Activated T-cell treated with anti-CD3 and anti-CD28 coated beads, Interleukin-2, amount 50 U/mL, for 24 hours (primary cell): ENCODE data around the gene TMEM63B.
"Not testable (repeated sequence)": the region's sequence is repeated elsewhere in the genome, so short reads cannot be mapped to it uniquely, and the experiment has no call there.

ENCODE experiments used
- DNase-seq: peaks from one replicate; pipeline ENCODE4 v3.0.0-alpha.2; 2020
- H3K27ac Mint-ChIP-seq: 2 replicates; pipeline ENCODE4 v1.8.0; 2020; ENCODE audit warnings: mild to moderate bottlenecking, mixed read lengths
- H3K27me3 Mint-ChIP-seq: 2 replicates; pipeline ENCODE4 v1.8.0; 2020; ENCODE audit warnings: mixed read lengths
- H3K36me3 Mint-ChIP-seq: 2 replicates; pipeline ENCODE4 v1.8.0; 2020; ENCODE audit warnings: low read depth, mixed read lengths
- H3K4me1 Mint-ChIP-seq: 2 replicates; pipeline ENCODE4 v1.8.0; 2020; ENCODE audit warnings: low read depth, mixed read lengths
- H3K4me3 Mint-ChIP-seq: 2 replicates; pipeline ENCODE4 v1.8.0; 2020; ENCODE audit warnings: mild to moderate bottlenecking, moderate library complexity, mixed read lengths
- H3K9me3 Mint-ChIP-seq: 2 replicates; pipeline ENCODE4 v1.8.0; 2020; ENCODE audit warnings: mixed read lengths

The TMEM63B gene

DNA sequence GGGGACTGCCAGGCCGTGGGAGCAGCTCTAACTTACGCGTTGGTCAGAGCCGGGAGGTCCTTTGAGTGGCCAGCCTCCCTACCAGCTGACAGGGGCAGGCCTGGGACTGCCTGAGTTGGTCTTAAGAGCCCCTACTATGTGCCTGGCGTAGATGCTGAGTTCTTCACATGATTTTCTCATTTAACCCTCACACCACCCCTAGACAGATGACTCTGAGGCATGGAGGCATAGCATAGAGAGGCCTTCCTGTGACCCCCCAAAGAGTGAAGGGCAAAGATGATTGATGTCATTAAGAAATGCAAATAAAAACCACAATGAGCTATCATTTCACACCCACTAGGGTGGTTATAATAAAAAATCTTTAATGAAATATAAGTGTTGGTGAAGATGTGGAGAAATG lies 36.9 kb upstream of the TMEM63B start:
- H3K4me1 Mint-ChIP-seq: no peaks in the 10 kb centered on the region
- H3K9me3 Mint-ChIP-seq: no peaks in the 10 kb centered on the region
- DNase-seq: no peak
- H3K36me3 Mint-ChIP-seq: peaks cover 11% of the 10 kb centered on the region
- H3K4me3 Mint-ChIP-seq: no peak overlapping the region
- H3K27ac Mint-ChIP-seq: no peak overlapping the region
- no peaks in the 10 kb centered on the region for H3K27me3 Mint-ChIP-seq

DNA sequence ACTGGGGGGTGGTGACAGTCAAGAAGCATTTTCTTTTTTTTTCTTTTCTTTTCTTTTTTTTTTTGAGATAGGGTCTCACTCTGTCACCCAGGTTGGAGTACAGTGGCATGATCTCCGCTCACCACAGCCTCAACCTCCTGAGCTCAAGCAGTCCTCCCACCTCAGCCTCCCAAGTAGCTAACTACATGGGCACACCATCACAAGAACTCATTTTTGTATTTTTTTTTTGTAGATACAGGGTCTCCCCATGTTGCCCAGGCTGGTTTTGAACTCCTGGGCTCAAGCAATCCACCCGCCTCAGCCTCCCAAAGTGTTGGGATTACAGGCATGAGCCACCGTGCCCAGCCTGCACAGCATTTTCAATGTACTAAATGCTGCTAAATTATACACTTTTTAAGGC lies 36.0 kb upstream of the TMEM63B start:
- not testable (repeated sequence) for H3K4me1 Mint-ChIP-seq, H3K27ac Mint-ChIP-seq, H3K4me3 Mint-ChIP-seq, H3K9me3 Mint-ChIP-seq, H3K27me3 Mint-ChIP-seq, DNase-seq
- peaks cover 11% of the 10 kb centered on the region for H3K36me3 Mint-ChIP-seq

DNA sequence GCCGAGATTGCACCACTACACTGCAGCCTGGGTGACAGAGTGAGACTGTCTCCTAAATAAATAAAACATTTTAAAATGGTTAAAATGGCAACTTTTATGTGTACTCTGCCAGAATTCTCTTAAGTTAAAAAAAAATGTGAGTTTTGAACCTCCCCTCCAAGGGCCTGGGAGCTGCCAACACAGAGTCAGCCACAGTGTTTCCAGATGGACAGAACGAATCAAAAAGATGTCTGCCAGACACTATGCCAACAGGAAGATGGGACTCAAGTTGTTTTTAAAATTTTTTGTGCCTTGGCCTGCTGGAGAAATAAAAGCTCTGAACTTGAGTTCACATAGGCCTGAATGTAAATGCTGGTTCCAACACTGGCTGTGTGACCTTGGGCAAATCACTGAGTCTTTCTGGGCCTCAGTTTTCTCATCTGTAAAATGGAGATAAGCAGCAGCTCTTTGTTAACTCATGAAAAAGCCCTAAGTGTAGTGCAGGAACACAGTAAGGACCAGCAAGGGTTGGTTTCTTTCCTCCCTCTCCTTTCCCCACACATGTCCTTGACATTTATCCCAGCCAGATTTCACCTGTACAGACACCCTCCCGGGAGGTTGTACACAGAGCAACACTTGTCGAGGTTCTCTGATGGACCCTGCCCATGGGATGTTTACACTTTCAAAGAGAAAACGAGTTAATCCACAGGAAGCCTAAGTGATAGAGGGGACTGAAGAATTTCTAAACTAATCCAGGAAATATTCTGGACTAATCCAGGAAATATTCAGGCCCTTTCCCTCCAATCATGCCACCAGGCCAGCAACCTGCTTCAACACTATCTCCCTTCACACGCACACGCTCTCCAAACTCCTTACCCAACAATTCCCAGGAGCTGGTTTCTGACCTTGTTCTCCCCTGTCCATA lies 35.1 kb upstream of the TMEM63B start:
- H3K27ac Mint-ChIP-seq: no peak overlapping the region
- H3K36me3 Mint-ChIP-seq: peaks cover 12% of the 10 kb centered on the region
- H3K27me3 Mint-ChIP-seq: no peaks in the 10 kb centered on the region
- no peak for DNase-seq
- no peaks in the 10 kb centered on the region for H3K4me1 Mint-ChIP-seq
- no peak overlapping the region for H3K4me3 Mint-ChIP-seq
- no peaks in the 10 kb centered on the region for H3K9me3 Mint-ChIP-seq

DNA sequence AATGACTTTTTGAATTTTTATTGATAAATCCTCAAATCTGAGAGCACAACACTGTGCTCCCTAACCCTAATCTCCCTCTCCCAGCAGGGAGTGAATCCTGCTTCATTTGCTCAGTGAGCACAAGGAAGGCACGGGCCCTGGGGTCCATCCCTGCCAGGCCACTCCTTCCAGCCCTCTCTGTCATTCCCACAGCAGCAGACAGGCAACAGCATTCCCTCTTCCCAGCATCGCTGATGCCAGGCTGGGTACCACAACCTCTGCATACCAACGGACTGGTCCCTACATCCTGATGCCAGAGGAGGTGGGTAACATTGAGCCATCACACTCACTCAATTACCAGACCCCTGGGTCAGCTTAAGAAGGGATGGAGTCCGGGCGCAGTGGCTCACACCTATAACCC lies 34.3 kb upstream of the TMEM63B start:
- H3K9me3 Mint-ChIP-seq: no peaks in the 10 kb centered on the region
- H3K27ac Mint-ChIP-seq: peak overlapping the region; percentile 16
- no peak for DNase-seq
- peaks cover 12% of the 10 kb centered on the region for H3K36me3 Mint-ChIP-seq
- H3K4me1 Mint-ChIP-seq: no peaks in the 10 kb centered on the region
- no peak overlapping the region for H3K4me3 Mint-ChIP-seq
- H3K27me3 Mint-ChIP-seq: no peaks in the 10 kb centered on the region

DNA sequence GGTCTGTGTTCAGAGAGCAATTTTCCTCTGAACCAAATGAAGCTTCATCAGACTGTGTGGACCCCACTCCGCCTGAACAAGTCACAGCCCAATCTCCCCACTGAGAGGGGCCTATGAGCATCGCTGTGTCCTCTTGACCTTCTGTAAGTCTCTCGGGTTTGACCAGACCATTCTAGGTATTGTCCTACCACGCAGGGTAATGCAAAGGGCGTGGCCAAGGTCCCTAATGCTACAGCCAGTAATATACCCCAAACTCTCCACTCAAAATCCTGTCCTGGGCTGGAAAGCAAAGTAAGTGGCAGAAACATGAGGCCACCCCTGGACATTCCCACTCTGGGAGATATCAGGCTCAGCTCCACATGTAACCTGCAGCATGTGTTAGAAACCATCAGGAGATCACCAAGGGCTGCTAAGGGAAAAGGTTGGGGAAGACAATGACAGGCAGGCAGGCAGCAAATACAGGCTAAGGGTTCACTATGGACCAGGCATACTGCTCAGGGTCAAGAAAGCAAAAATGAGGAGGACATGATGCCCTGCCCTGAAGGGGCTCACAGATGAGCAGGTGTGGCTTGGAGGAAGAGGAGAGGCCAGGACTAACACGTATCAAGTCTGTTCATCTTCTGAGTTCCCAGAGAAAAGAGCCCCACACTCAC lies 33.5 kb upstream of the TMEM63B start:
- no peak for DNase-seq
- H3K27me3 Mint-ChIP-seq: no peaks in the 10 kb centered on the region
- H3K27ac Mint-ChIP-seq: no peak overlapping the region
- H3K4me3 Mint-ChIP-seq: no peak overlapping the region
- H3K4me1 Mint-ChIP-seq: no peaks in the 10 kb centered on the region
- H3K9me3 Mint-ChIP-seq: no peaks in the 10 kb centered on the region
- peaks cover 12% of the 10 kb centered on the region for H3K36me3 Mint-ChIP-seq

DNA sequence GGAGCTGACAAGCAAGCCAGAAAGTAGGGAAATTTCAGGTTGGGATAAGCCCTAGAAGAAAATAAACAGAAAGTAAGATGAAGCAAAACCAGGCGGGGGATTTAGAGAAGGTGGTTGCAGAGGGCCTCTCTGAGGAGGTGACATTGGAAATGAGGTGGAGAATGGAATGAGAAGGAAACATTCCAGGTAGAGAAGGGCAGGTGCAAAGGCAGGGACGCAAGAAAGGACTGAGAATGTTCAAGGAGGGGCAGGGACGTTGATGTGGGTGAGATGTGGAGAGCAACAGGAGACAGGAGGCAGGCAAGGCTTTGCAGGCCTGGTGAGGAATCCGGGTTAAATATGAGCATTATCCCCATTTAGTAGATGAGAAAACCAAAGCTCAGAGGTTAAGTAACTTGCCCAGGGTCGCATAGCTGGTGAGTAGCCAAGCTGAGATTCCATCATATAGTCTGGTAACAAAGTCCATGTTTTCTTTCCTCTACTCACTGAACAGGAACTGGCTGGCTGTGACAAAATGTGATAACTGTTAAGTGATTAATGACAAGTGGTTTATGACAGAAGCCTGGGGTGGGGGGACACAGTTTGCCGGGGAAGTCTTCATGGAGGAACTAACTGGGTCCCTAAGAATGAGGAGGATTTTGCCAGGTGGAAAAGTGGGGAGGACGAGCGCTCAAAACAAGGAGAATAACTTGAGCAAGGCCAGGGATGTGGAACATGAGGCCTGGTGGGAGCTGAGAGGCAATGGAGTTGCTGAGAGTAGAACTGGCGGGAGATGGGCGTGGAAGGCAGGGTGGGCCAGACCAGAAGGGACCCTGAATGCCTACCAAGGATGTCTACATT lies 32.7 kb upstream of the TMEM63B start:
- no peaks in the 10 kb centered on the region for H3K27me3 Mint-ChIP-seq
- no peak for DNase-seq
- no peak overlapping the region for H3K4me3 Mint-ChIP-seq
- H3K9me3 Mint-ChIP-seq: no peaks in the 10 kb centered on the region
- H3K36me3 Mint-ChIP-seq: peaks cover 17% of the 10 kb centered on the region
- H3K27ac Mint-ChIP-seq: no peak overlapping the region
- no peaks in the 10 kb centered on the region for H3K4me1 Mint-ChIP-seq

DNA sequence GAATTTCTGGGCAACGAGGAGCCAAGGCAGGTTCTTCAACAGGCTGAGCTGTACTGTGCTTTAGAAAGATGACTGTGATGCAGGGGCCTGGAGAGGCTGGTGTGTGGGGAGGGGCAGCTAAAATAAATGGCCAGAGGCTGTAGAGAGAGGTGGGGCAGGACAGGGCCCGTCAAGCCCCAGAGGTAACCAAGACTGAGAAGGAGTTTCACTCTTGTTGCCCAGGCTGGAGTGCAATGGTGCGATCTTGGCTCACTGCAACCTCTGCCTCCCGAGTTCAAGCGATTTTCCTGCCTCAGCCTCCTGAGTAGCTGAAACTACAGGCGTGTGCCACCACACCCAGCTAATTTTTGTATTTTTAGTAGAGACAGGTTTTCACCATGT lies 32.1 kb upstream of the TMEM63B start:
- not testable (repeated sequence) for H3K4me1 Mint-ChIP-seq, H3K27me3 Mint-ChIP-seq, H3K27ac Mint-ChIP-seq, DNase-seq, H3K9me3 Mint-ChIP-seq, H3K4me3 Mint-ChIP-seq
- peaks cover 22% of the 10 kb centered on the region for H3K36me3 Mint-ChIP-seq

DNA sequence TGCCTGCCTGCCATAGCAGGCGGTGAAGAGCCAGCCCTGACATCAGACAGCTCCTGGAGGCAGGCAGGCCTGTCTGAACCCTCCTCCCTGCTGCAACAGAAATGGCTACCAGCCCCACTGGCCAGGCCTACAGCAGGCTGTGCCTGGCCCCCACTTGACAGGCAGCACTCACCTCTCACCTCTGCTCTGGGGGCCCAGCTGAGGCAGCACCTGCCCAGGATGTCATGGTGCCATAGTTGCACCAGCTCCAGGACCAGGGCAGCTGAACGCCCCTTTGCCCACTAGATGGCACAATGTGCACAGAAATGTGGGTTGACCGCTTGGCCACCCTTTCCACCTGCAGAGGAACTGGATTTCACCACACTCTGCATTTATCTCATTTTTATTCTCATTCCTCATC lies 30.7 kb upstream of the TMEM63B start:
- Mint-ChIP-seq H3K4me3 (no peak overlapping the region), H3K36me3 (peaks cover 31% of the 10 kb centered on the region), H3K9me3 (no peaks in the 10 kb centered on the region), H3K27ac (peak overlapping the region; percentile 72), H3K27me3 (no peaks in the 10 kb centered on the region), H3K4me1 (no peaks in the 10 kb centered on the region)
- DNase-seq: peak; percentile 80

DNA sequence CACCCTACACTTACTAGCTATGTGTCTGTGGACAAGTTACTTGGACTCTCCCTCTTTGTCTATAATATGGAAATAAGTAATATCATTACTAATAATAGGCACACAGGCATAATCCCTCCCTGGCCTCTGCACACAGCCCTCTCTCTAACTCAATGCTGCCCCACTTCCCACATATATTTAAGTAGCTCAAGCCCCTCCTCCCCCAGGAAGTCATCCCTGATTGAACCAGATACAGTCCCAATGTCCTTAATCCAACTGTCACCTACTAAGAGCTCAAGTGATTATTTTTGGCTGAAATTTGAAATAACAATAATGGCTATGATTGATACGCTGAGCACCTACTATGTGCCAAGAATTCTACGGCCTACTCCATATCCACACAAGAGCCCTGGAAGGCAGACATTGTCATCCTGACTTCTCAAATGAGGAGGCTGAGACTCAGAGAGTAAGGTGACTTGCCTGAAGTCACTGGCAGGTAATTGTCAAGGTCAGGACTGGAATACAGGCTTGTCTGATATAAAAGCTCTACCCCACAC lies 29.5 kb upstream of the TMEM63B start:
- Mint-ChIP-seq H3K27ac (no peak overlapping the region), H3K4me1 (no peaks in the 10 kb centered on the region), H3K27me3 (no peaks in the 10 kb centered on the region), H3K9me3 (no peaks in the 10 kb centered on the region), H3K36me3 (peaks cover 32% of the 10 kb centered on the region), H3K4me3 (no peak overlapping the region)
- DNase-seq: no peak

DNA sequence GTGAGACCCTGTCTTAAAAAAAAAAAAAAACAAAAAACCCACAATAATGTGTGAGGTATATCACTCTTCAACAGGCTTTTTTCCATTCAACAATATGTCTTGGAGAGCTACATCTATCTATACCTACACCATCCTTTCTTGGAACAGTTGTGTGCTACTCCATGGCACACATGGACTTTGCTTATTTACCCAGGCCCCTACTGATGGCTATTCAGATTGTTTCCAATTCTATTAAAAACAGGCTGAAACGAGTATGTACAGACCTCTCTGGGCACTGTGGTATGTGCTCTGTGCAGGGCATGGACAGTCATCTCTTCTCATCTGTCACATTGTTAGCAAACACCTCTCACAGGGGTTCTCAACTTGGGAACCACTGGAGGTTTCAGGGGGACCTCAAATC lies 28.2 kb upstream of the TMEM63B start:
- no peaks in the 10 kb centered on the region for H3K27me3 Mint-ChIP-seq
- H3K4me3 Mint-ChIP-seq: no peak overlapping the region
- no peaks in the 10 kb centered on the region for H3K4me1 Mint-ChIP-seq
- no peak overlapping the region for H3K27ac Mint-ChIP-seq
- H3K36me3 Mint-ChIP-seq: peaks cover 44% of the 10 kb centered on the region
- no peak for DNase-seq
- no peaks in the 10 kb centered on the region for H3K9me3 Mint-ChIP-seq

DNA sequence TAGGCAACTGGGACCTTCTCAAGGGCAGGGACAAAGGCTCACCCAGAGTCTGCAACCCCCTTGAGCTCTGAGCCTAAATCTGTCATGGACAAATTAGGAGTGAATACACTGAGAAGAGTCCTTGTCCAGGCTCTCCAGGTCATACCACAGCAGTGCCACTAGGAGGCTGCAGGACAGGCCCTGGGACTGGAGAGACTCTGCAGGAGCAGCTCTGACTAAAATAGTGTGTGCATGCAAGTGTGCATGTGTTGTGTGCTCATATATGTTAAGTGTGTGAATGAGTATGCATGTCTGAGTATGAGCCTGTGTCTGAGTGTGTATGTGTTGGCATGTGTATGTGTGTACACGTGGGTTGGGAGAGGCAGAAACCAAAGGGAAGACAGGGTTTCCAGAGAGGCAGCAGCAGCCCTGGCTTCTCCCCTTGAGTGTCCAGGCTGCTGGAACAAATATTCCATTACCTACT lies 27.2 kb upstream of the TMEM63B start:
- Mint-ChIP-seq H3K27me3 (no peaks in the 10 kb centered on the region), H3K9me3 (no peaks in the 10 kb centered on the region), H3K36me3 (peaks cover 46% of the 10 kb centered on the region), H3K27ac (peak overlapping the region; percentile 8), H3K4me3 (no peak overlapping the region), H3K4me1 (no peaks in the 10 kb centered on the region)
- no peak for DNase-seq

DNA sequence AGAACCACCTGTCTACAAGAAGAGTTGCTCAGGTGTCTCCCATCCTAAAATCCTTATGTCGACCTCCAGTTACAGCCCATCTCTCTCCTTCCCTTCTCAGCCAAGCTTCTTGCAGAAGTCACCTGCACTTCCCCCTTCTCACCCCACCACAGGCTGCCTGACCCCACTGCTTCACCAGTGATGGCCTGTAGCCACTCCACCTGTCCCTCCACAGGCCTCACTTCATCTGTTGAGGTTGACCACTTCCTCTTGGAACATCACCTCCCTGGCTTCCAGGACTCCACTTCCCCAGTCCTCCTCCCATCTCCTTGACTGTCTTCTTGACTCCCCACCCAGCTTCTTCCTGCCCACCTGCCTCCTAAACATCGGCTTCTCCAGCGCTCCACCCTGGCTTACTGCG lies 25.5 kb upstream of the TMEM63B start:
- Mint-ChIP-seq H3K27ac (peak overlapping the region; percentile 29), H3K4me3 (no peak overlapping the region), H3K4me1 (no peaks in the 10 kb centered on the region), H3K36me3 (peaks cover 60% of the 10 kb centered on the region), H3K9me3 (no peaks in the 10 kb centered on the region), H3K27me3 (no peaks in the 10 kb centered on the region)
- no peak for DNase-seq

DNA sequence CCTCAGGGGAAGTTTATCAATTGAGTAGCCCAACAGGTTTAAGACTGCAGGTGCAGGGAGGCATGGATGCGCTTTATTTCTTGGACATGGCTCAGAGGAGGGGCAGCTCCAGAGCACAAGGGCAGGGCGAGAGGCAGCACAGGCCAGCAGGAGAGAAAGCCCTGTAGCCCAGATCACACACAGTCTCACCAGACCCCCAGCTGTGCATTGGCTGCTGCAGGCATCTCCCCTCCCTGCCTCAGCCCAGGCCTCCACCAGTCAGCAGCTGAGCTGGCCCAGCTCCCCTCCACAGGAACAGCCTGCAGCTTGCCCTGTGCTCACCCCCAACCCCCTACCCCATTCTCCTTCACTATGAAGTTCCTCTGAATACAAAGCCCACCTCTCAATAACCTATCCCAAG lies 24.8 kb upstream of the TMEM63B start:
- DNase-seq: no peak
- Mint-ChIP-seq H3K36me3 (peaks cover 64% of the 10 kb centered on the region), H3K27me3 (no peaks in the 10 kb centered on the region), H3K9me3 (no peaks in the 10 kb centered on the region), H3K4me3 (no peak overlapping the region), H3K4me1 (no peaks in the 10 kb centered on the region), H3K27ac (peak overlapping the region; percentile 29)

DNA sequence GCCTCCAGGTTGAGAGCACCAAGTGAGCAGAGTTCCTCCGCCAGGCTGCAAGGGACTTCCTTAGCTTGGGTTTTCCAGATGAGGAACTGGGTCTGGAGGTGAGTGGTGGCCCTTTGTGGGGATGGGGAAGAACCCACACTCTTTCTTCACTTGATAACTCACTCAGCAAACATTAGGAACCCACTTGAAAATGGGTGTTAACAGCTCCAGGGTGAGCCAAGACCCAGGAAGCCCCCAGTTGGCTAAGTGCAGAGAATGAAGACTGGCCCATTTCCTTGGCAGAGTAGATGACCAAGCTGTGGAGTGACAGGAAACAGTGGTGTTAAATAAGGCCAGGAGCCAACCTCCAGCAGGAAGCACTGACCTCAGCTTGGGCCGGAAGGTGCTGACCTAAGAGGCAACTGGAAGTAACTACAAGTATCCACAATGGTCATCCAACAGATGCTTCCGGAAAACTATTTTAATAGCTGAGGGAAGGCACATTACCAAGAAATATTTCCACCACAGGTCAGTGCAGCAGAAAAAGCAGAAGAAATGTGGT lies 22.8 kb upstream of the TMEM63B start:
- H3K27me3 Mint-ChIP-seq: no peaks in the 10 kb centered on the region
- no peaks in the 10 kb centered on the region for H3K4me1 Mint-ChIP-seq
- H3K4me3 Mint-ChIP-seq: no peak overlapping the region
- H3K9me3 Mint-ChIP-seq: no peaks in the 10 kb centered on the region
- H3K27ac Mint-ChIP-seq: no peak overlapping the region
- no peak for DNase-seq
- H3K36me3 Mint-ChIP-seq: peaks cover 78% of the 10 kb centered on the region
